PFSK-1 (cell line): ENCODE results near the gene RPL37.

Experiments
- FOXP2 ChIP-seq: optimal IDR thresholded peaks from 2 replicates; pipeline ENCODE3; 2011; ENCODE audit warnings: borderline replicate concordance, control low read depth, inconsistent platforms; ENCODE audit not compliant: insufficient read depth; ENCODE audit errors: extremely low read length, extremely low read depth
- POLR2AphosphoS5 ChIP-seq: IDR thresholded peaks from 2 replicates; pipeline ENCODE4 v1.6.1; 2012; ENCODE audit warnings: low read depth, mild to moderate bottlenecking, control low read depth, low read length, moderate library complexity
- REST ChIP-seq, 2 experiments: IDR thresholded peaks; 2 replicates each; pipeline versions ENCODE4 v1.6.1 to v1.8.0; 2011 to 2012; ENCODE audit warnings: low read depth in 2 of 2, low read length in 2 of 2, control low read depth in 1 of 2, inconsistent platforms in 1 of 2, mild to moderate bottlenecking in 1 of 2, moderate library complexity in 1 of 2; ENCODE audit not compliant: insufficient read depth in 1 of 2
- SIN3A ChIP-seq: IDR thresholded peaks from 2 replicates; pipeline ENCODE4 v1.6.1; 2012; ENCODE audit warnings: mild to moderate bottlenecking, low read length, moderate library complexity, borderline replicate concordance; ENCODE audit not compliant: insufficient read depth
- TAF1 ChIP-seq: IDR thresholded peaks from 2 replicates; pipeline ENCODE4 v1.6.1; 2012; ENCODE audit warnings: low read length, control low read depth, borderline replicate concordance; ENCODE audit not compliant: insufficient read depth

RPL37 gene

GRCh38 chr5:40827188-40827977 is 7.6 kb downstream of the RPL37 start:
- no peak for TF ChIP-seq POLR2AphosphoS5

- peak; percentile 49 for TF ChIP-seq POLR2AphosphoS5
- no peak for TF ChIP-seq SIN3A
Measured at GRCh38 chr5:40826489-40827187, 8.4 kb downstream of the RPL37 start.

GRCh38 chr5:40825461-40826043 is 9.5 kb downstream of the RPL37 start:
- TF ChIP-seq SIN3A, result peak; percentile 51; the same call in 1 of the 2 replicates

- TF ChIP-seq POLR2AphosphoS5 (no peak), REST (IDR thresholded peaks at IDR 0.05; ENCODE audit: insufficient read depth in 1 of 2, low read depth in 2 of 2, low read length in 2 of 2) (no peak), SIN3A (no peak), FOXP2 (no peak)
Measured at GRCh38 chr5:40823459-40823858, 11.6 kb downstream of the RPL37 start.

- TF ChIP-seq TAF1, result no peak
- TF ChIP-seq SIN3A, result no peak
- TF ChIP-seq REST (IDR thresholded peaks at IDR 0.05; ENCODE audit: insufficient read depth in 1 of 2, low read depth in 2 of 2, low read length in 2 of 2), result no peak
- no peak for TF ChIP-seq FOXP2
- TF ChIP-seq POLR2AphosphoS5, result no peak
Measured at GRCh38 chr5:40813698-40814281, 21.2 kb downstream of the RPL37 start.

- no peak for TF ChIP-seq SIN3A
- TF ChIP-seq TAF1, result no peak
- no peak for TF ChIP-seq POLR2AphosphoS5
- no peak for TF ChIP-seq FOXP2
- TF ChIP-seq REST (IDR thresholded peaks at IDR 0.05; ENCODE audit: insufficient read depth in 1 of 2, low read depth in 2 of 2, low read length in 2 of 2), result no peak
Measured at GRCh38 chr5:40812125-40812524, 22.9 kb downstream of the RPL37 start.
